GM18873 (cell line): ENCODE results near the gene MBP.

Source experiments
- ATAC-seq: cut with Tn5 transposase; IDR thresholded peaks from one replicate; pipeline ENCODE4 v1.9.1; 2021; ENCODE audit warnings: mild to moderate bottlenecking, moderate library complexity, moderate number of reproducible peaks; ENCODE audit not compliant: unreplicated experiment, low FRiP score

MBP gene

DNA sequence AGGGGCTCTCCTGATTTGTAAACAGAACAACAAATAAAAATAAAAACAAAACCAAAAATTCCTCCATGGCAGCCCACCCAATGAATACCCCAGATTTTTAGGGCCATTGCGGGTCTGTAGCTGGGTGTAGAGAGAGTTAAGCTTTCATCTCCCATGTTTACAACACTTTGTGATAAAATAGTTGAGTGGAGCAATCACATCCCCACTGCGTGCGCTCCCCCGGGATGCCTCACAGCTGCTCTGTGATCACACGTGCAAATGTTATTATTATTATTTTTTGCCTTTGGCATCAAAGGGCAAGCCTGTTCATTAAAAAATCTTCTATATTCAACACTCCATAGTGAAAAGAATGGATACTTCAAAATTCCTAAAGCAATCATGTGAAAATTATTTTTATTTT is 118.0 kb downstream of the MBP start:
- ATAC-seq: no peak

DNA sequence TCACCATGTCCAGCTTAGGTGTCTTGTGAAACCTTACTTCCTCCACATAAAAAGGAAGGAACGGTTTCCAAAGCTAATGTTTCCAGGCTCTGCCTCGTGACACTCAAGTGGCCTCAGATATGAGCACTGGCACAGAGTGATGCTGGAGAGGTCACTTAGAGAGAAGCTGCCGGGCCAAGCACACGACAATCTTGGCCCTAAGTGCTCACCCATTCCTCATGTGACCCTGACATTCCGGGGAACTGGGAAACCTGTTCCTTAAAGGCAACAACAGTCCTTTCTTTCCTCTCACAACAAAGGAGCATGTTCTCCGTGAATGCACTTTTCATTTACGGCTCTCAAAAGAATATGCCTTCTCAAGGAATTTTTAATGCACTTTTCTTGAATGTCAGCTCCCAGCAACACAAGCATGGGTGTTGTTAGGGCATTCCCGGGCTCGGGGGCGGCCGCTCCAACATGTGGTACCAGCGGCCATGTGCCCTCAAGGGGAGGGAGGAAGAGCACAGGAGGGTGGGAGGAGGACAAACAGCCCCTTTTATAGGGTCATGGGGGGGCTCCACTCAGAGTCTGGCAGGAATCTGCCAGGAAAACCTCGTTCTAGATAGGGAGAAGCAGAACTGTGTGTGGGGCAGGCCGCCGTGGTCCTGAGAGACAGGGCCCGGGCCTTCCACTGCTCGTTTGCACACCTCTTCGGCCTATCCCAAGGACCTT is 118.6 kb downstream of the MBP start:
- no peak for ATAC-seq

DNA sequence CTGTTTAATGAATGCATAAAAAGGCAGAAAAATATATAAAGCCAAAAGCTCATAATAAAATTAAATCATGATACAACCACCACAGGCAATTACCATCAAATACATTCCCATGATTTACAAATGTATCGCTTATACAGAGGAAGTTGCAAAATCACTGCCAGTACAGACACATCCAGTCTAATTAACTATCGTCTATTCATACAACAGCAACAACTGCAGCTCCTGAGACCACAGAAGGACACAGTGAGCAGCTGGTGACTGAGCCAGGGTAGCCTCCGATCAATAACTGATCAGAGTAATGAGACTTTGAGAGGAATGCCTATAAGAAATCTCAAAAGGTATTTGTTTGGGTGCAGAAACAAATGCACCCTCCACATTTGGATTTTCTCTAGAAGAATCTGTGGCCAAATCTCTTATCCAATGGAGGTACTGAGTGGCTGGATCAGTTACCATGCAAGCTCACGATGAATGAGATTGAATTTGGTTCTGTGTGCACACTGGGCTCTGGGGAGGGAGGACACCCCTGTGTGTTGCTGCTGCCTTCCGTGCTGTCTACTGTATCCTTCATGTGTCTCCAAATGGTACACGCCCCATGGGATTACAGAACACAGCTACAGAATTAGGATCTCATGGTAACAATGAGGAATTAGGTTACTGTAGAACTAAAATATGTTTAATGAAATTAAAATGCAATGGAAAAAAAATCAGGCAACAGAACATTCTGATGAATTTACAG is 119.6 kb downstream of the MBP start:
- ATAC-seq: no peak

DNA sequence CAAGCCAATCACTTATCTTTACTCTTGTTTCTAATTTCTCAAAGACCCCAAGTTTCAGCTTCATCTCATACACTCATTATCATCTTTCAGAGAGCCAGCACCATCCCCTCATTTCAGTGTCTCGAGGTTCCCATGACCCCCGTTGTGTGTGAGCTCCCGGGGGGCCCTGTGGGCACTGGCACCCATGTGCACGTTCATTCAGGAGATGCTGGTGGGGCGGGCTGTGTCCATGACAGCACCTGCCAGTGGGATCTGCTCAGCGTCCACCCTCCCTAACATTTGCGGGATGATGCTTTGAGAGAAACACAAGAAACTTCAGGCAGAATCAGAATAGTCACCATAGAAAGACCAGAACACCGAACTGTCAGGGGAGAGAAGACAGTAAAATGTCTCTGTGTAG is 120.5 kb downstream of the MBP start:
- no peak for ATAC-seq

DNA sequence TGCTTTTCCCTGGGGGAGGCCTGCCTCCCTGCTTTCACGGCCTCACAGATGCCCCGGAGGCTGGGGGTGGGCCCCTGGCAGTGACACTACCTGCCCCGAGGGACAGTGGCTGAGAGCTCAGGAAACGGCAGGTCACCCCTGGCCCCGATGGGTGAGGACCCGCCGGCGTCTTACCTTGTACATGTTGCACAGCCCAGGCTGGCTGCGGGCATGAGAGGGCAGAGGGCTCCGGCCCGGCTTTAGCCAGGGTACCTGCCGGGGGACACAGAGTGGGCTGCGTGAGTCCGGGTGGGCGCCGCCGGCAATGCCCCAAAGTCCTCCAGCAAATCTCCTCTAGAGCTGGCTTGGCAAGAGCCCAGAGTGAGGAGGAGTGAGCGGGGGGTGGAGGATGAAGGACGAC is 122.9 kb downstream of the MBP start:
- no peak for ATAC-seq

DNA sequence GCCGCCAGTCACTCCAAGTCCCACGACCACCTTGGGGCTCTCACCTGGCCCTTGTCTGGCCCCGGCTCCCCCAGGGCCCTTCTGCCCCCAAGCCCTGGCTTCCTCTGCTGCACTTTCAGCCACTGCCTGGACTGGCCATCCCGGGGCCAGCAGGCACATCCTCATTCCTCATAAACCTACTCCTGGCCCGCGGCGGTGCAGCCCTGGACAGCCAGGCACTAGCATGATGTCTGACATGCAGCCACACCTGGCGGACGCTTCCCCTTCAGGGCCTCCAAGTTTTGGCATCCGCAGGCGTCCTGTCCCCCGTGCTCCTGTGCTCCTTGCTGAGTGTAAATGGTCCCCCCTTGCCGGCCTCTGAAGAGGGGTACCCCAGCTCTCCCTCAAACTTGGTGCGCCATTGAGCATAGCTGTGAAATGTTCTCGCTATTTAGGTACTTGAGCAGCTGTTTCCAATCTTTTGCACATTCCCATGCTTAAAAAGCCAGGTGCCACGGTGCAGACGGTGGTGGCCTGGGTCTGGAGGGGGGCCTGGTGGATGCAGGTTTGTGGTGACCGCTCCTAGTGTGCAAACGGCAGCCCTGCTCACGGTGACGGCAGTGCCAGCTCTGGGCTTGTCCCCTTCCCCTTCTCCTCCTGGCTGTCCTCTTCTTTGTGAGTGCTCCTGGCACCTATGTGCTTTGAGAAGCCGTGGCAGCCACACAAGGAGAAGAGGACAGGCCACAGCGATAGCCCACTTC is 123.8 kb downstream of the MBP start:
- no peak for ATAC-seq

DNA sequence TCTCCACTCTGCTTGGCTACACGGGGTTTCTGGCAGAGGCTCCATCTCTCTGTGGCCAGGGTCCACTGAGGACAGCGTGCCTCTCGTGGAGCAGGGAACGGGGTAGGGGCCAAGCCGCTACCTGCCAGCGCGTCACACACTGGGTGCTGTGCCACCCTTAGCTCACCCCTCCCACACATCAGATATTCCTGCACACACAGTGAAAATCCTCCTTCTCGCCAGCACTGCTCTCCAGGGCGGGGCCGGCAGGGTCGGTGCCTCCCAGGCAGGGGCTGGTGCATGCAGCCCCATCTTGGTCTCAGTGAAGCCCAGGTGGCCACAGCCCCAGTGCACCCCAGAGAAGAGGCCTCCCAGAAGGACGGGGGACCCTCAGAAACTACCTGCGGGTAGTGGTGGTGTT is 124.6 kb downstream of the MBP start:
- ATAC-seq: no peak

DNA sequence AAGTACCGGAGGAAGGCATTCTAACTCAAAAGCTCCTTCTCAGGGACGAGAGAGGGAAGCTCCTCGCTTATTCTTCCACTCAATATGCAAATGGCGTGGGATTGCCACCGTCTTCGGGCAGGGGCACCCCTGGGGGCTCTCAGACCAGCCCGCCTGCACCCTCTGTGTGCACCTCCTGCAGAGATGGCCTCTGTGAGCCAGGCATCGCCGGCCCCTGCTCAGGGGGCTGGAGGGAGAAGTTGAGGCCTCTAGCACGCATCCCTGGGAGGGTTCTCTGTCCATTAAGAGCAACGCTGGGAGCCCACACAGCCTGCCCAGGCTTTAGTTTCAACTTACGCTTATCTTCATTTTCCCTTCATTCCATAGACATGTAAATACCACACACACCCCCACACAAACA is 125.3 kb downstream of the MBP start:
- ATAC-seq: no peak

DNA sequence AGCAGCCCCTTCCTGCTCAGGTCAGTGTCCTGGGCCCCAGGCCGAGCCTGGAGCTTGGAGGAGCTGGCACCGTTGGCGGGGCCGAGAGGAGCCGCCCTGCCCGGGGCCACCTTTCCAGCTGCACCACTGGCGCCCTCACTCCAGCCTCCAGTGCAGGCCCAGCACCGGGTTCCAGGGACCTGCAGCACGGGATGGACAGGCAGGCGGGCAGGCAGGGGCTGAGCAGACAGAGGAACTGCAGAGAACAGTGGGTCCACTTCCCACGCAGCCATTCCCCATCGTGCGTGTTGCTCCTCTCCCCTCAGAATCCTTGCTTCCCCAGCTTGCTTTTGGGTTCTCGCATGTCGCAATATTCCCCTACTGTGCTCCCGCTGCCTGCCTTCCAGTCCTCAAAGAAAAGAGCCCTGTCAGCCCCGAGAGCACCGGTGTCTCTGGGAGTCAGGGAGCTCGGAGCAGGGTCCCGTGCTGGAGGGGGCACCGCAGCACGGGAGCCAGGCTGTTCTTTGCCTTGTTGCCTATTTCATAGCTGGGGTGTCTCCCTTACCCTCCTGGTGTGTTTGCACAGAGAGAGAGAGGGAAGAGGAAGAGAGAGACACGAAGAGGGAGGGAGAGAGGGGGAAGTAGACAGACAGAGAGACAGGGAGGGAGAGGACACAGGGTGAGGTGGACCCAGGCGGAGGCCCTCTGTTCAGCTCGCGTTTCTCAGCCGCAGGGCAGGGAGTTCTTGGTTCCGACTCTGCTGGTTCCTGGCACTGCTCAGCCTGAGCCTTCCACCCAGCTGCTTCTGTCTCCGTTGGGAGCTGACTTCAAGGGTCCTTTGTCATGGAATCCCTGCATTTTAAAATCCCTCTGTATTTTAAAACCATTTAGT is 126.0 kb downstream of the MBP start:
- ATAC-seq: no peak

DNA sequence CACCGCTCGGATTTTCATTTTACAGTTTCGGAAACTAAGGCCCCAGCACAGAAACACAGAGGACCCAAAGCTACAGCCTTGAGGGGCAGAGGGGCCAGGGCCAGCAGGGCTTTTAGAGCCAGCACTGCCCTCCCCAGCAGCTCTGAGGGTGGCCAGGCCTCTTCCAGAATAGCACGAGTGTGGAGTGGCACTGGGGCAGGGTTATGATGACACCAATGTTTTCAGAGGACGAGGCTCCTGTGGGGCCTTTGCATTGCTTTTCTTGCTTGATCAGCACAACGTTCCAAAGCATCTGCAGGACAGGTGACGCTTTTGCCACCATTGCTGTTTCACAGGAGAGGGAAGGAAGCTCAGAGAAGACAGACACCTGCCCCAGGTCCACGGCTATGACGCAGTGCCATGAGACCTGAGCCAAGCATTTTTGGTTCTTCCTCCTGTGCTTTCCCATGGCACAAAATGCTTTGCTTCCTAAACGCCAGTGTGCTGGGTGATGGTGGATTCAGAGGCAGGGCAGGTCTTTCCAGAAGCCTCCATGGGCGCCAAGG is 126.9 kb downstream of the MBP start:
- no peak for ATAC-seq

DNA sequence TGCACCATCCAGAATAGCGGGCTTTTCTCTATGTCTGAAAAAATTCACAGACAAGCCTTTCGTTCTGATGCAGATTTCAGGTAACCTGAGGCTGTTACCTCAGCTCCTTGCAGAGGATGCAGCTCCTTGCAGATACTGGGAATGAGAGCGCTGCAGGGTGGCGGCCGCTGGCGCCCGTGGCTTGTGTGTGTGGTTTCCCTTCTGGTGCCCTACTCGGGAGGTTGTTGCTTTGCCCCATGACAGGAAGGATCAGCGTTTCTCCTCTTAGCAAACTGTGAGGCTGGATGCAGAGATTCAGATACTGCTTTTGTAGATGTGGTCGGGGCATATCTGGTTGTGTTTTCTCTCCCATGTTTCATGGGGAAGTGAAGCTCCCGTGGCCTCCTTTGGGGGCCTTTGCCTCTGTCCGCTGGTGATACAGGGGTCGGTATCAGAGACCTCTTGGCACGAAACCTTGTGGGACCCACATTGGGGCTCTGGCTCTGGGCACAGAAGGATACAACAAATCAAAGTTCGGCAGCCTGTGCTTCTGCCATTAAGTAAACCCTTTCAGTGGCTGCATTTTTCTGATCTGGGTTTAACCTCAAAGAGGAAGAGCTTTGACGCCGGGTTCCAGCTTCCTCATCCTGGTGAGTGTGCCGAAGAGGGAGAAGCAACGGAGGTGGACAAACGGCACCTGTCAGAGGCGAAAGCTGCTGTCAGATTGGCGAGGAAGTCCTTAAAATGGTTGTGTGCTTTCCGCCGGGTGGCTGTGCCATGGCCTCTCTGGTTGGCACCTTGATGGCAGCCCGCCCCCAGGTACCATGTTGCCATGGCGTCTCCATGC is 127.8 kb downstream of the MBP start:
- no peak for ATAC-seq

DNA sequence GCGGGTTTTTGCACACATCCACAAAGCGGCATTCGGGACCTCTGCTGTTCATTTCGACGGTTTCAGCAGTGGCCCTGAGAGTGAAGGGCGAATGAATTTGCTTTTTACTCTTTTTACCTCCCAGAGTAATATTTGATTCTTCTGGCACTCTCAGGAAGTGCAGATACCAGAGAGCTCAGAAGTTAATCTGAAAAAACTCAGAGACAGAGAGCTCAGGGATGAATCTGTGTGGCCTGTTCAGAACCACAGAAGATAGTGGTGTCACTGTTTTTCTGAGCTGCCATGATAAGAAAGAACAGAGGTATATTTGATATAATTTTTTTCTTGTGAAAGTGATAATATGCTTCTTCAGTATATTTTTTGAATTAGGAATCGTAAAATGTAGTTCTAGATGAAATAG is 129.3 kb downstream of the MBP start:
- ATAC-seq: no peak

DNA sequence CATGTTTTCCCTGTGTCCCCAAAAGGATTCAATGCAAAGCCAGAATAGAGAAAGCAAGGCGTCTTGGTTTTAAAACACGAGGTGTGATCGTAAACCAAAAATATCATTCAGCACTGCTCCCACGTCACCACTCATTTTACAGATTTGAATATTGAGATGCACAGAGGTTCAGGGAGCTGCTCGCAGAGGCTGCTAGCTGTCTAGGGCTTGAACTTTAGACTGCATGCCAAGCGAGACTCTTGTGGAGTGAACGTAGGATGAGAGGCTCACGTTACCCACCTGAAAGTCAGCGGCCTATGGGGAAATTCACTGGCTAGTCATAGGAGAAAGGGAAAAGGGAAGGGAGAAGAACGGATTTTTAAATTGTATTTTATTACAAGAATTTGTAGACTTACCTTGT is 130.1 kb downstream of the MBP start:
- no peak for ATAC-seq

DNA sequence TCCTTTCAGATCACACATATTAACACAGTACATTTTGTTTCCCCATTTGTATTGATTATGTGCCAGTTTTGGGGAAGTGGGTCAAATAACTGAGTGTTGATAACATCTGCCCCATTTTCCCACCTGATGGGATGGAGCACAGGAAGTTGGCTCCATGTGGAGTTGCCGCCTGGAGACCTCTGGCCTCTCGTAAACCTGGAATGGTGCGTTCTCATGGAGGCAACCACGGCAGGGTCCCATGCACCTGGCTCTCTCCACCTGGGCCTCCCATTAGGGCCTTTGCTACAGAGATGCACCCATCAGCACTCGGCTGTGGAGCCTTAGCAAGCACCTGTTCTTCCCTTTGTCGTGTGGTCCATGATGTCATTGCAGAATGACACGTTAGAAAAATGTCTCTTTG is 130.6 kb downstream of the MBP start:
- ATAC-seq: no peak

DNA sequence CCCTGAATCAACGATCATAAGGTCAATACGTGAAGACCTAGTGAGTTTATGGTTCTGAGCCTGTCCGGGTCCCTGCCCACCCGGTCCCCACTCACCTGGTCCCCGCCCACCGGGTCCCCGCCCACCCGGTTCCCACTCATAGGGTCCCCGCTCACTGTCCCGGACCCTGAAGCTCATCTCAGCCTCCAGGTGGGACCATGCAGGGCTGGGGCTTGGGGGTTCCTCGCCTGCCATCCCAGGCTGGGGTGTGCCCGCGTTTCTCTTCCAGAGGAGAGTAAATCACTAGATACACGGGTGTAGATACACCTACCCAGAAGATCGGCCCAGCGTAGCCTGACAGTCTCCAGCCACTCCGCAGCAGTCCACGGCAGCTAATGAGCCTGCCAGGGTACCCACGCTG is 131.5 kb downstream of the MBP start:
- no peak for ATAC-seq

DNA sequence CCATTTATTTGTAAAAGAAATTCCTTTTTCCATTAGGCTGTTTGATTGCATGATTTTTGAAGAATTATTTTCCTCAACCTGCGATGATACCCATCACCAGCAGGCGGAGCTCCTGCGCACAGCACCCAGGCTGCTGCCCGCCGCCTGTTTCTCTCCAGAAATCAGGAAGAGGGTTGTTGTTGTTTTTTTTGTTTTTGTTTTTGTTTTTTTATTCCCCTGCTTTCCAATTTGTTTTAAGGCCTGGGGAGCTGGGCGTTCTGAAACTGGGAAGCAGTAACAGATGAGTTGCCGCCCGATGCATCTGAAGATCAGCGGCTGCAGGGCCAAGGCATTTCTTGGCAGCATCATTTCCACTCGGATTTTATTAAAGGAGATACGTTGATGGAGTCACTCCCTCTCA is 132.1 kb downstream of the MBP start:
- no peak for ATAC-seq

DNA sequence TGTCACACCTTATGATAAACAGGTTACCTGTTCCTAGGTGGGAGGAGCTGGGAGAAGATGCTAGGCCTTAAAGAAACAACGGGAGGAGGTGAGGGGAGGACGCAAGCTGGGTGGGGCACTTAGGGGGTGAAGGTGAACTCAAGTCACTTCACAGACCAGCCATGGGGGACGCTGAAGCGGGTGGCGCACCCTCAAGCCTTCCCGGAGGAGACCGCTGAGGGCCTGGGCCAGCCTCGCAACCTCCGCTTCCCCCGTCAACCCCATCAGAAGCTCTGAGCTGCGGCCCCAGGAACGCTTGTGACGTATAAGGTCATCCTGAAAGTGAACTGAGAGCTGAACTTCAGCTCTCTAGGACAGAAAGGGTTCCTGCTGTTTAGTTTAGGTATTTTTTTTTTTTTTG is 133.5 kb downstream of the MBP start:
- ATAC-seq: no peak

DNA sequence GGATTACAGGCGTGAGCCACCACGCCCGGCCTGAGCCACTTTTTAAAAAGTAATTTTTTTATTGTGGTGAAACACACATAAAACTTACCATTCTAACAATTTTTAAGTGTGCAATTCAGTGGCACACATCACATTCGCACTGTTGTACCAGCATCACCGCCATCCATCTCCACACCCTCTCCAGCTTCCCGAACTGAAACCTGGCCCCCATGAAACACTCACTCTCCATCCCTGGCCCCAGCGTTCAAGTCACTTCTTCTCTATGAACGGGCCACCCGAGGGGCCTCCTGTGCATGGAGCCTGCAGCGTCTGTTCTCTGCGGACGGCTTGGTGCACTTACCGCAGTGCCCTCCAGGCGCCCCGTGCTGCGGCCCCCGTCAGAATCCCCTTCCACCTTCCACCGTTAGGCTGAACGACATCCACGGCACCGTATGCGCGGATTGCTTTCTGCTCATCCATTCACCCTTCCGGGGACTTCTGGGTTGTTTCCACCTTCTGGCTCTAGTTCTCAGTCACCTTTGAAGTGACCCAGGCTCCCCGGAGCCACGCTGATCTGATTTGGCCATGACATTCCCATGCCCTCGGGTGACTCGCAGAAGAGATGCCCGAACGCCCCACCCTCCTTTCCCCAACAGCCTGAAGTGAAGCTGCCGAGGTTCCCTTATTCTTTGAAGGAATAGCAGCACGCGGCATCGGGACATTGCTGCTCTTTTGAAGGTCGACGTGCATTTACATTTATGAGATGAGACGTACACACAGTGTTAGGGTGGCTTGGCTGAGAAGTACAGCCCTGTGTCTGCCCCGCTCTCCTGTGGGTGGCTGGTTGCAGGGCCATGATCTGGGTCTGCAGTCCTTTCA is 134.4 kb downstream of the MBP start:
- ATAC-seq: no peak

DNA sequence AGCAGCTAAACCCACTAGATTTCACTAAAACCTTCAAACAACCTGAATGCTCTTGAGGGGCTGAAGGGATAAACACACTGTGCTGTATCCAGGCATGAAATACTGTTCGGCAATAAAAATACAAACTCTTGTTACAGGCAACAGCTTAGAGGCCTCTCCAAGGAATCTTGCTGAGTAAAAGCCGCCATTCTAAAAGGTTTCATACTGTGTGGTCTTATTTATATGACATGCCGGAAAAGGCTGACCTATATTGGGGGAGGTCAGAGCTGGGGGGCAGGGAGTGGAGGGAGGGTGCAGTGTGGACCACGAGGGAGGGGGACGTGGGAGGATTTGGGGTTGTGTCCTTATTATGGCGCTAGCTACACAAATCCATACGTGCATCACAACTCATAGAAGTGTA is 136.2 kb downstream of the MBP start:
- ATAC-seq: no peak
